ENCODE data around the gene OPCML. TPM values are rescaled to one million over a fixed set of nuclear protein-coding genes. Genes with fewer than 3 reads are reported as not detected.

Gene OPCML
- total RNA-seq, 1 experiment from 2014 or later: 0.94 TPM

GRCh38 chr11:132605825-132606570 lies 926.3 kb downstream of the OPCML start:
- Histone ChIP-seq H2BK20ac (ENCODE audit: low read depth, low read length, poor library complexity, severe bottlenecking) (no peak overlapping the region), H3K9ac (ENCODE audit: extremely low read depth, insufficient read length, low read length) (no peak overlapping the region), H3K27ac (ENCODE audit: insufficient read length, low read depth, low read length) (no peak overlapping the region), H3K23me2 (ENCODE audit: insufficient read length, low read depth, low read length, poor library complexity, severe bottlenecking) (no peaks in the 10 kb centered on the region), H2BK120ac (ENCODE audit: low read depth, low read length, poor library complexity, severe bottlenecking) (no peak overlapping the region), H3K79me1 (ENCODE audit: insufficient read depth, low read depth, low read length, poor library complexity, severe bottlenecking) (no peaks in the 10 kb centered on the region), H4K8ac (replicated peaks; ENCODE audit: insufficient read length, low read depth, low read length) (no peak overlapping the region), H2BK5ac (ENCODE audit: insufficient read length, low read length) (no peak overlapping the region), H3K27me3 (ENCODE audit: insufficient read depth, low read length) (no peaks in the 10 kb centered on the region), H4K91ac (ENCODE audit: insufficient read length, low read depth, low read length) (no peak overlapping the region), H3K4me1 (ENCODE audit: insufficient read depth, low read length) (no peaks in the 10 kb centered on the region), H3K4me2 (ENCODE audit: insufficient read depth, insufficient read length, low read length) (no peak overlapping the region), H3T11ph (ENCODE audit: low read length) (no peak overlapping the region), H2AFZ (ENCODE audit: low read length) (no peak overlapping the region), H3K23ac (ENCODE audit: insufficient read length, low read depth, low read length) (no peak overlapping the region), H2BK15ac (ENCODE audit: low read depth, low read length) (no peak overlapping the region), H2BK12ac (ENCODE audit: insufficient read length, low read depth, low read length) (no peak overlapping the region), H4K5ac (ENCODE audit: insufficient read length, low read depth, low read length) (no peak overlapping the region), H3K56ac (ENCODE audit: insufficient read length, low read depth, low read length) (no peak overlapping the region), H3K4ac (ENCODE audit: low read depth, low read length) (no peak overlapping the region), H3K18ac (ENCODE audit: insufficient read length, low read depth, low read length) (no peak overlapping the region), H2AK5ac (ENCODE audit: insufficient read length, low read length) (no peak overlapping the region), H3K14ac (ENCODE audit: insufficient read depth, low read length) (no peak overlapping the region; the same call in 1 of the 2 replicates), H3K79me2 (ENCODE audit: insufficient read depth, low read length) (no peaks in the 10 kb centered on the region), H3K9me3 (ENCODE audit: control insufficient read depth, low read depth, low read length) (no peaks in the 10 kb centered on the region), H4K20me1 (ENCODE audit: control insufficient read depth, insufficient read depth, insufficient read length) (no peaks in the 10 kb centered on the region)
- WGBS (ENCODE audit: extremely low coverage, insufficient read length, low lambda C conversion rate): no CpG with 5 or more reads among the region's 9 CpGs
- DNase-seq: no peak
- TF ChIP-seq CTCF (conservative IDR thresholded peaks at IDR 0.05): no peak
- Mint-ChIP-seq H3K27ac (no peak overlapping the region; a peak in 1 of 7 replicates), H3K4me3 (no peak overlapping the region), H3K36me3 (ENCODE audit: insufficient read depth in 1 of 3, low read depth in 3 of 3) (no peaks in the 10 kb centered on the region; a peak in 1 of 7 replicates), H3K9me3 (no peaks in the 10 kb centered on the region), H3K27me3 (ENCODE audit: low read depth) (no peaks in the 10 kb centered on the region; the same call in 1 of the 2 replicates), H3K4me1 (peaks cover 4 to 8% of the 10 kb centered on the region in 2 experiments; a peak in 3 of 4 replicates)

Measured in H9 (cell line).